Choroid plexus epithelial cell (primary cell): Measurements from ENCODE around the gene MCC.
A peak's percentile ranks its signal among the peaks of the same experiment; 100 is the strongest.

Experiments
- DNase-seq: peaks from one replicate; pipeline ENCODE4 v3.0.0-alpha.2; 2010; ENCODE audit warnings: low read depth
- H3K4me3 ChIP-seq: 2 replicates; pipeline ENCODE4 v1.5.1; 2011; ENCODE audit warnings: low read depth, mild to moderate bottlenecking, control low read depth, low read length, moderate library complexity
- TF ChIP-seq, protein P1 (sequence below): conservative IDR thresholded peaks from 2 replicates; pipeline ENCODE4 v1.5.1; 2011; ENCODE audit warnings: low read depth, mild to moderate bottlenecking, control low read depth, inconsistent platforms, low read length, moderate library complexity

MCC gene

DNA sequence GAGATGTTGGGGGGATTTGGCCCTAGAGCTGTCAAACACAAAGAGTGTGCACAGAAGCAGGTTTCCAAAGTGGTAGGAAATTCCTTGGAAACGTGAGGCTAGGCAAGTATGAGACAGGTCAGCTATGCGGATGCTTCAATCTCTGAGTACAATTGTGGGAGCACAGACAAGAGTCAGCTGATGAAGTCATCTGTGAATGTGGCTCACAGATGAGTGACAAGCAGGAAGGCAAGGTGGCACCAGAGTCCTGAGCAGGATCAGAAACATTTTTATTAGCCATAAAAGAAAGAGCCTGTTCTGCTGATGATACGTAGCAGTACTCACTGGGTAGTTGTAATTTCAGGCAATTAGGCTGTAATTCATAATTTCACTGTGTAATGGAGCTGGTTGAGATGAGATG is 394.7 kb downstream of the MCC start:
- H3K4me3 ChIP-seq: no peak overlapping the region
- TF ChIP-seq, protein P1, sequence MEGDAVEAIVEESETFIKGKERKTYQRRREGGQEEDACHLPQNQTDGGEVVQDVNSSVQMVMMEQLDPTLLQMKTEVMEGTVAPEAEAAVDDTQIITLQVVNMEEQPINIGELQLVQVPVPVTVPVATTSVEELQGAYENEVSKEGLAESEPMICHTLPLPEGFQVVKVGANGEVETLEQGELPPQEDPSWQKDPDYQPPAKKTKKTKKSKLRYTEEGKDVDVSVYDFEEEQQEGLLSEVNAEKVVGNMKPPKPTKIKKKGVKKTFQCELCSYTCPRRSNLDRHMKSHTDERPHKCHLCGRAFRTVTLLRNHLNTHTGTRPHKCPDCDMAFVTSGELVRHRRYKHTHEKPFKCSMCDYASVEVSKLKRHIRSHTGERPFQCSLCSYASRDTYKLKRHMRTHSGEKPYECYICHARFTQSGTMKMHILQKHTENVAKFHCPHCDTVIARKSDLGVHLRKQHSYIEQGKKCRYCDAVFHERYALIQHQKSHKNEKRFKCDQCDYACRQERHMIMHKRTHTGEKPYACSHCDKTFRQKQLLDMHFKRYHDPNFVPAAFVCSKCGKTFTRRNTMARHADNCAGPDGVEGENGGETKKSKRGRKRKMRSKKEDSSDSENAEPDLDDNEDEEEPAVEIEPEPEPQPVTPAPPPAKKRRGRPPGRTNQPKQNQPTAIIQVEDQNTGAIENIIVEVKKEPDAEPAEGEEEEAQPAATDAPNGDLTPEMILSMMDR: no peak
- no peak for DNase-seq

DNA sequence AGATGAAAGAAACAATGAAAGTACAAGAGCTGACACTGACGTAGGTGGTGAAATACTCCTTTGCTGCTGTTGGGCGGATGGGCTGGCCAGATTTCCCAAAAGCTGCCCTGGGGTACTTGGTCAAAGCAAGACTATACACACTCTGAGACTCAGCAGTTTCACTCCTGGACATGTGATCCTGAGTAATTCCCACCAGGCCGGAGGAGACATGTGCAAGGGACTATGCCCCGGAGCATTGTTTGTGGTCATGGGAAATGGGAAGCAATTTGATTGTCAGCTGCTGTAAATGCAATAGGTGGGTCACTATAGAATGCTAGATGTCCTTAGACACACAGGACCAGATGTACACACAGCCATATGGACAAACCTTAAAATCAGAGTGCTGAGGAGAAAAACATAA is 395.6 kb downstream of the MCC start:
- TF ChIP-seq, protein P1: no peak
- H3K4me3 ChIP-seq: no peak overlapping the region
- peak; percentile 8 for DNase-seq

DNA sequence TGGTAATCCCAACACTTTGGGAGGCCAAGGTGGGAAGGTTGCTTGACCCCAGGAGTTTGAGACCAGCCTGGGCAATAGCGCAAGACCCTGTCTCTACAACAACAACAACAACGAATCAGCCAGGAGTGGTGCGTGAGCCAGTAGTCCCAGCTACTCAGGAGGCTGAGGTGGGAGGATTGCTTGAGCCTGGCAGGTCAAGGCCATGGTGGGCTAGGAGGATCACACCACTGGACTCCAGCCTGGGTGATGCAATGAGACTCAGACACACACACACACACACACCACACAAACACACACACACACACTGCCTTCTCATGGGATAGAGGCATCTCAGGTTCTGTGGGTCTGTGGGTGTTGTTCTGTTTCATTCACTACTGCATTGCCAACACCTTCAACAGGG is 396.6 kb downstream of the MCC start:
- no peak for DNase-seq
- TF ChIP-seq, protein P1: no peak
- no peak overlapping the region for H3K4me3 ChIP-seq

DNA sequence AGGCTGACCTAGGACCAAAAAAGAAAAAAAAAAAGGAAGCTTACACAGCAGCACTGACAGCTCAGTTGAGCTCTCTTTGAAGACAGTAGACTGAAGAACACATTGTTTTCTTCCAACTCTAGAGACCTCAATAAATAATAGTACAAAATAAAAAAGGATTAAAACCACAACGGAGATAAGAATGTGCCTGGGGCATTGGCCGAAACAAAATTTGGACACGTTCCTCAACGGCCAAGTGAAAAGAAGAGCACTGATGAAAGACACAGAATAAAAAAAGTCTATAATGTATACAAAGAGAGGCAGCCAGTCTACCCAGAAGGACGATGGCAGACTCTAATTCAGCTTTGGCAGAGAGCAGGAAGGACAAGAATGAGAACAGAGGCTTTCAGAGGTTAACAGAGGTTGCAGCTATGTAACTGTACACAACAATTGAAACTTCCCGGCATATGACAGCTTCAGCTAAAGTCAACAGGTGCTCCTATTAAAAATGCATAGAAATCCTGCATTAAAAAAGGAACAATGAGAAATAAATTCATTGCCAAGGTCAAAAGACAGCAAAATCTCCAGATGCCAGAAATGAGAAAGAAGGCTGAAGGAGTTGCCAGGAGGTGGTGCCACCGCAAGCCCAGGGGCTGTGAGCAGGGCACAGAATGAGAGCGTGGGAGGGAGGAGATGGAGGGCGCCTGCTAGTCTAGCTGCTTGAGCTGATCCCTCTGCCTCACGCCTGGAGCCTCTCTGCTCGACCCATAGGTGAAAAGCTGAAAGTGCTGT is 397.7 kb downstream of the MCC start:
- TF ChIP-seq, protein P1: no peak
- no peak overlapping the region for H3K4me3 ChIP-seq
- DNase-seq: no peak

DNA sequence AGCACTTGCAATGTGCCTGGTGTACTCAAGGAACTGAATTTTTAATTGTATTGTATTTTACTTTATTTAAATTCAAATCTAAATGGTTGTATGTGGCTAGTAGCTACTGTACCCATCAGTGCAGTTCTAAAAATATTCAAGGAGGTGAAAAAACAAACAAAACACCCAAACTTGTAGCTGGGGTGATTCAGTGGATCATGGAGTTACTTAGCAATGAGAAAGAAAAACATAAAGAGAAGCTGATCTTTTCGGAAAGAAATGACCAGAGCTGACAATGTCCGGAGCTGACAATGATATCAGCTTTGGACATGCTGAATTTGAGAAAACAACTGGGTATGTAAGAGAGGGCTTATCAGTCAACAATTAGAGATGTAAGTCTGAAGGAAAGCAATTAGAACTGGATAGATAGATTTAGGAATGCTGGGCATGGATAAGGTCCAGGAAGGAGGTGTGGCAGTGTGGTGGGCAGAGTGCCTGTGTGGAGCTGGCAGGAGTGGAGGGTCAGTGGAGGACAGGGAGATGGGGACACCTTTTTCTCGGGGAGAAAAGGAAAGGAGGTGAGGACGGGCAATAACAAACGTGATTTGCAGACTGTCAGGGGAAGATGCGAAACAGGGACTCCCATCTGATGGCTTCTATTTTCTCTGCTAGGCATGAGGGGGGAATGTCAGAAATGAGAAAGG is 398.5 kb downstream of the MCC start:
- no peak overlapping the region for H3K4me3 ChIP-seq
- TF ChIP-seq, protein P1: no peak
- peak; percentile 13 for DNase-seq

DNA sequence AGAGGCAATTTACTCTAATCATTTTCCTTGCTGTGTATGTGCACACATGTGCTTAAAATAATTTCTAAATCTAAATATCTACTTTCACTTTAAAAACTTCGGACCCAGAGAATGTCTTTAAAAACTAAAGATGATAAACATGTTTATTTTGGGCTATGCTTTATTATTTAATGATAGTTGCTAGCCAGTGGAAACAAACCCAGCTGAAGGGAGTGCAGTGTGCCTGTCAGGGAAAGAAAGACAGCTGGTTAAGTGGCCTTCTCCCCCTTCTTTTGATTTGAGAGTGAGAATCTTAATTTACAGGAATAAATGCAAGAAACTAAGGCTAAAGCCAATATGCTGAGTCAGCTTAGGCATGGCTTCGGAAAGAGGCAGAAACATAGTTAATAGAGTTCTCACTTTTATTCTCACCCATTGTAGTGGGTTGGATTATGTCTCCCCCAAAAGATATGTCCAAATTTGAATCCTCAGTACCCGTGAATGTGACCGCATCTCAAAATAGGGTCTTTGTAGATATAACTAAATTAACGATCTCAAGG is 400.2 kb downstream of the MCC start:
- H3K4me3 ChIP-seq: no peak overlapping the region
- TF ChIP-seq, protein P1: no peak
- peak; percentile 14 for DNase-seq
